Astrocyte of the cerebellum (primary cell): ENCODE data around the gene MECR.

ENCODE experiments used
- DNase-seq: peaks from one replicate; pipeline ENCODE4 v3.0.0-alpha.2; 2011; ENCODE audit warnings: low read depth
- H3K4me3 ChIP-seq: 2 replicates; pipeline ENCODE4 v1.5.1; 2011; ENCODE audit warnings: mild to moderate bottlenecking, low read depth, low read length, moderate library complexity
- CTCF ChIP-seq: IDR thresholded peaks from 2 replicates; pipeline ENCODE4 v1.5.1; 2012; ENCODE audit warnings: low read length, low read depth, moderate library complexity, mild to moderate bottlenecking; ENCODE audit errors: missing control alignments
- in situ Hi-C: cut with HindIII; loops from 2 replicates; pipeline ENCODE4 v1.10.0; 2017; ENCODE audit warnings: low sequenced_read_pairs

Gene MECR

GRCh38 chr1:29248409-29248808 lies 17.7 kb upstream of the MECR start:
- TF ChIP-seq CTCF = no peak
- in situ Hi-C loops = loop anchor here (25.0 kb wide), 3 partner anchors 139 to 864 kb away; no protein-coding TSS in a partner anchor
- H3K4me3 ChIP-seq = no peak overlapping the region
- DNase-seq = no peak

GRCh38 chr1:29247571-29248273 lies 17.0 kb upstream of the MECR start:
- no peak for TF ChIP-seq CTCF
- no peak overlapping the region for H3K4me3 ChIP-seq
- DNase-seq = no peak
- in situ Hi-C loops = loop anchor here (25.0 kb wide), 3 partner anchors 140 to 865 kb away; no protein-coding TSS in a partner anchor

DNA sequence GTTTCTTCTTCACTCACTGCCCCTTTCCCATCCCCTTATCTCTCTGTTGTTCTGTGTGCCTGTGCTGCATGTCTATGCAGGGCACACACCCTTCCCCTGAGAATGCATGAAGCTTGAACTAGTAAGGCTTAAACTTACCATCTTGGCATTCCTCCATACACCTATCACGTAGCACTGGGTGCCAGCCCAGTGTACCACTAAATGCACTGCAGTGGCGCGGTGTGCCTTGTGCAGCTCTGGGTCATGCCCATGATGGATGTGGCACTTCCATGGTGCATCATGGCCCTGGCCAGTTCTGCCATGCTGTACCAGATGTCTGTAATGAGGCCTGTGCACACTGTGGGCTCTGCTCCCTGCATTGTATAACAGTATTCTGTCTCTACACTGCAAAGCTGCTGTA lies 16.3 kb upstream of the MECR start:
- TF ChIP-seq CTCF = no peak
- no peak for DNase-seq
- in situ Hi-C loops = loop anchor here (25.0 kb wide), 3 partner anchors 140 to 865 kb away; no protein-coding TSS in a partner anchor
- no peak overlapping the region for H3K4me3 ChIP-seq

DNA sequence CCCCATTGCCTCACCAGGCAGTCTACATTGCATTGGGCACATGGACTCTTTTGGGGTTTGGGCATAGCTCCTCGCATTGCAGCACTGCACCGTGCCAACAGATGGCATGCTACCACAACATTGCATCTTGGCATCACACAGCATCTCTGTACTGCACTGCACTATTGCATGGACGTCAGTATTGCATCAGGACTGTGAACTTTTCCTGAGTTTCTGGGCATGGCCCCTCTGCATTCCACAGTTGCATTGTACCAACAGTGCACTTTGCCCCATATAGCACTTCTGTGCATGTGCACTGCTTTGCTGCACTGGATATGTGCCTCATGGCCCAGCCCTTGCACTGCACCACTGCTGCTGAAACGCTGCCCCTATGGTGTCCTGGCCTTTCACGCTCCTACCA lies 15.1 kb upstream of the MECR start:
- no peak for DNase-seq
- TF ChIP-seq CTCF = peak; percentile 44
- no peak overlapping the region for H3K4me3 ChIP-seq
- in situ Hi-C loops = loop anchor here (25.0 kb wide), 3 partner anchors 141 to 866 kb away; no protein-coding TSS in a partner anchor

DNA sequence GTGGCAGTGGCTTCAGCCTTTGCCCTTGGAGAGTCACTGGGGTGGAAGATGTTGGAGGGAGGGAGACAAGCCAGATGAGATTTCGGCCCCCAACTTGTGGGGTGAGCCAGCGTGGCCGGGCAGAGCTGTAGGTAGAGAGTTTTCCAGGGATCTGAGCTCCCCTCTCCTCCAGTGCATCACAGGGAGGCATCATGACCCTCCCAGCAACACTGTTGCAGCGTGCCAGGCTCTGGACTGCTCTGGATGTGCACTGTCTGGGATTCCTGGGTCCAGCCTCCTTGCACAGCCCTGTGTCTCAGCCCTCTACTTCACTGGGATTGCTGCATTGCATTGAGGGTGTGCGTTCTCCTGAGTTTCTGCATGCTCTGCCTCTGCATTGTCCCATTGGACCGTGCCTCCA lies 14.5 kb upstream of the MECR start:
- no peak for DNase-seq
- TF ChIP-seq CTCF = no peak
- no peak overlapping the region for H3K4me3 ChIP-seq
- in situ Hi-C loops = loop anchor here (25.0 kb wide), 3 partner anchors 142 to 867 kb away; no protein-coding TSS in a partner anchor

- no peak overlapping the region for H3K4me3 ChIP-seq
- in situ Hi-C loops = loop anchor here (25.0 kb wide), 3 partner anchors 143 to 868 kb away; no protein-coding TSS in a partner anchor
- peak; percentile 88 for DNase-seq
- no peak for TF ChIP-seq CTCF
Observed at GRCh38 chr1:29243871-29244200, 13.1 kb upstream of the MECR start.
